Cardiac muscle cell (in vitro differentiated cells and primary cell): ENCODE measurements around the gene PRELID3B. TPM values are rescaled to one million over a fixed set of nuclear protein-coding genes. Genes with fewer than 3 reads are reported as not detected.
A peak's percentile ranks its signal among the peaks of the same experiment; 100 is the strongest.

Experiments used
- DNase-seq, 2 donors: peaks; one replicate each; pipeline versions ENCODE4 v3.0.0 to v3.0.0-alpha.2; 2010 to 2017; ENCODE audit warnings: low read depth in 1 of 2, low spot score in 1 of 2
- H3K27ac ChIP-seq: fragments of 200-600 bp; sonication (generic); 2 replicates; pipeline ENCODE4 v1.5.1; 2016
- H3K27me3 ChIP-seq: fragments of 200-600 bp; sonication (generic); 2 replicates; pipeline ENCODE4 v1.6.0; 2016; ENCODE audit warnings: control low read depth
- H3K36me3 ChIP-seq: fragments of 200-600 bp; sonication (generic); 2 replicates; pipeline ENCODE4 v1.5.1; 2016; ENCODE audit warnings: control low read depth
- H3K4me1 ChIP-seq: fragments of 200-600 bp; sonication (generic); 2 replicates; pipeline ENCODE4 v1.8.1; 2017; ENCODE audit warnings: low read depth, mild to moderate bottlenecking, mixed run types
- H3K4me3 ChIP-seq: fragments of 200-600 bp; sonication (generic); 2 replicates; pipeline ENCODE4 v1.5.1; 2016; ENCODE audit warnings: mild to moderate bottlenecking
- H3K9me3 ChIP-seq: fragments of 200-600 bp; sonication (generic); 2 replicates; pipeline ENCODE4 v1.5.1; 2017; ENCODE audit warnings: low read depth, mild to moderate bottlenecking, control low read depth
- polyA plus RNA-seq: library from polyadenylated mRNA; unstranded; fragments of >200 nt; fragmentation: Nextera tagmentation; extraction: Ambion mirVana; gene quantifications from 2 replicates; pipeline ENCODE4 v1.2.1, GENCODE V29; 2016
- total RNA-seq: library from RNA; depleted of rRNA; stranded (reverse); fragments of >200 nt; gene quantifications from 2 replicates; pipeline ENCODE4 v1.2.3, GENCODE V29; 2016
- TF ChIP-seq, protein P1 (sequence below): IDR thresholded peaks from 2 replicates; pipeline ENCODE4 v1.5.1; 2012; ENCODE audit warnings: low read depth, mild to moderate bottlenecking, low read length

The PRELID3B gene
- total and polyA plus RNA-seq, 2 experiments from 2014 or later = 30.0 to 40.9 TPM

DNA sequence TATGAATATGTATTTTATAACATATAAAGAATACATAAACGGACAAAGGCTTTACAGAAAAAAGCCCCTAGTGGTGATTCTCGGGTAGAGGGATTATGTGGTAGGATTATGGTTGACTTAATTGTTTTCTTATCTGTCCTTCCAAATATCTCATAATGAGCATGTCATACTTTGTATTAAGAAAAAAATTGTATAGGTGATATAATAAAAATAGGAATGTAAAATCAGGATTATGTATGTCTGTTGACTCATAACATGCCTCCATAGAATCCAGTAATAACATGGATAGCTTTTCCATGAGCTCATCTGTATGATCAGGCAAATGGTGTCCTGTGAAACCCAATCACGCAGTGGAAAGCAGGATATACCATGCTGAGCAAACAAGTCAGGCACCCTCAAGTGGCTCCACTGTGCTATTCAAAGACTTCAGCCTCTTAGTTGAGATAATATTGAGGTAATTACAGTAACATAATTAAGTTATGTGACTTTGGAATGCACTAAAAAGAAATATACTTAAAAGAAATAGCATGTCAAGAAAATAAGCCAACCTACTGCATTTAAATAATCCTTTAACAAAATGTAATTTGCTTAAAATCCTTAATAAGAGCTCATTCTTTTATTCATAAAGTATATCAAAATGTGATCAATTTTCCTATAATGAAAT is 39.6 kb upstream of the PRELID3B start:
- H3K27ac ChIP-seq = no peak overlapping the region
- H3K9me3 ChIP-seq = no peaks in the 10 kb centered on the region
- DNase-seq = peak in 1 of 2 donors; percentile 12
- no peaks in the 10 kb centered on the region for H3K4me1 ChIP-seq
- no peak overlapping the region for H3K4me3 ChIP-seq
- H3K36me3 ChIP-seq = no peaks in the 10 kb centered on the region
- TF ChIP-seq, protein P1, sequence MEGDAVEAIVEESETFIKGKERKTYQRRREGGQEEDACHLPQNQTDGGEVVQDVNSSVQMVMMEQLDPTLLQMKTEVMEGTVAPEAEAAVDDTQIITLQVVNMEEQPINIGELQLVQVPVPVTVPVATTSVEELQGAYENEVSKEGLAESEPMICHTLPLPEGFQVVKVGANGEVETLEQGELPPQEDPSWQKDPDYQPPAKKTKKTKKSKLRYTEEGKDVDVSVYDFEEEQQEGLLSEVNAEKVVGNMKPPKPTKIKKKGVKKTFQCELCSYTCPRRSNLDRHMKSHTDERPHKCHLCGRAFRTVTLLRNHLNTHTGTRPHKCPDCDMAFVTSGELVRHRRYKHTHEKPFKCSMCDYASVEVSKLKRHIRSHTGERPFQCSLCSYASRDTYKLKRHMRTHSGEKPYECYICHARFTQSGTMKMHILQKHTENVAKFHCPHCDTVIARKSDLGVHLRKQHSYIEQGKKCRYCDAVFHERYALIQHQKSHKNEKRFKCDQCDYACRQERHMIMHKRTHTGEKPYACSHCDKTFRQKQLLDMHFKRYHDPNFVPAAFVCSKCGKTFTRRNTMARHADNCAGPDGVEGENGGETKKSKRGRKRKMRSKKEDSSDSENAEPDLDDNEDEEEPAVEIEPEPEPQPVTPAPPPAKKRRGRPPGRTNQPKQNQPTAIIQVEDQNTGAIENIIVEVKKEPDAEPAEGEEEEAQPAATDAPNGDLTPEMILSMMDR = peak; percentile 39
- peaks cover 2% of the 10 kb centered on the region for H3K27me3 ChIP-seq

DNA sequence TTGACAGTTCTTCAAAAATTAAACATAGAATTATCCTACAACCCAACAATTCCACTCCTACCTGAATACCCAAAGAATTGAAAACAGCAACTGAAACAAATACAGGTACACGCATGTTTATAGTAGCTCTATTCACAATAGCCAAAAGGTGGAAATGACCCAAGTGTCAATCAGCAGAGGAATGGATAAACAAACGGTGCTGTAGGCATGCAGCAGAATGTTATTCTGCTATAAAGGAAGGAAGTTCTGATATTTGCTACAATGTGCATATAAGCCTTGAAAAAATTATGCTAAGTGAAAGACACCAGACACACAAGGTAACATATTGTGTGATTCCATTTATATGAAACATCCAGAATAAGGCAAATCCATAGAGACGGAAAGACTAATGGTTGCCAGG is 38.5 kb upstream of the PRELID3B start:
- Histone ChIP-seq H3K27me3 (peaks cover 2% of the 10 kb centered on the region), H3K4me1 (no peaks in the 10 kb centered on the region), H3K4me3 (no peak overlapping the region), H3K9me3 (no peaks in the 10 kb centered on the region), H3K27ac (no peak overlapping the region), H3K36me3 (no peaks in the 10 kb centered on the region)
- TF ChIP-seq, protein P1 = no peak
- no peak for DNase-seq

DNA sequence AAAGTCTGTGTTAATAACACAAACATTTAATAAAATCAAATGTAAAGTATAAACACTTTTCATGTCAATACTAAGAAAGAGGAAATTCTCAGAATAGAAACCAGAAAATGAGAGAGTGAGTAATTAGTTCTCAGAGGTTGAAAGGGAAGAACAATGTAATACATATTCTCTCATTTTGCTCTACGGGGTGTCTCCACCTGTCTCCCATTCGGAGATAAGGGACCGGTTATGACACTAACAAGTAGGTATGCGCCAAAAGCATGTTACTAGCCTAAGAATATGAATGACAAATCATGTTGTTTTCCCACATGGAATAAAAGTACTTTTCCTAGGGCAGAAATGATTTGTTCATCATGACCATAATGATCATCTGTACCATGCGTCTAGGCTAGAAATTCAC is 35.6 kb upstream of the PRELID3B start:
- H3K27ac ChIP-seq = no peak overlapping the region
- DNase-seq = no peak
- no peak overlapping the region for H3K4me3 ChIP-seq
- TF ChIP-seq, protein P1 = no peak
- H3K9me3 ChIP-seq = no peaks in the 10 kb centered on the region
- peaks cover 9% of the 10 kb centered on the region for H3K27me3 ChIP-seq
- peaks cover 18% of the 10 kb centered on the region for H3K4me1 ChIP-seq
- H3K36me3 ChIP-seq = no peaks in the 10 kb centered on the region

DNA sequence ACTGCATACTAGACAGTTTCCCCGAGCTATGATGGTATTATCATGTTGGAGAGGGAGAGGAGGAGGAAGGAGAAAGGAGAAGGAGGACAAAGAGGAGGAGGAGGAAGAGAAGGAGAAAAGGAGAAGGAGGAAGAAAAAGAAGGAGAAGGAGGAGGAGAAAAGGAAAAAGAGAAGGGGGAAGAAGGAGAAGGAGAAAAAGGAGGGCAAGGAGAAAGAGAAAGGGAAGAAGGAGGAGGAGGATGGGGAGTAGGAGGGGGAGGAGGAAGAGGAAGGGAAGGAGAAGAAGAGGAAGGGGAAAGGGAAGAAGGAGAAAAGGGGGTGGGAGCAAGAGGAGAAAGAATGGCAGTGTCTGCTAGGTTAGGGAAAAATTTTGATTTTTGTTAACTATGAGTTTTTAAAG is 35.1 kb upstream of the PRELID3B start:
- Histone ChIP-seq H3K27me3 (peaks cover 9% of the 10 kb centered on the region), H3K4me1 (peaks cover 24% of the 10 kb centered on the region), H3K4me3 (no peak overlapping the region), H3K27ac (no peak overlapping the region), H3K9me3 (no peaks in the 10 kb centered on the region), H3K36me3 (no peaks in the 10 kb centered on the region)
- no peak for DNase-seq
- TF ChIP-seq, protein P1 = no peak

DNA sequence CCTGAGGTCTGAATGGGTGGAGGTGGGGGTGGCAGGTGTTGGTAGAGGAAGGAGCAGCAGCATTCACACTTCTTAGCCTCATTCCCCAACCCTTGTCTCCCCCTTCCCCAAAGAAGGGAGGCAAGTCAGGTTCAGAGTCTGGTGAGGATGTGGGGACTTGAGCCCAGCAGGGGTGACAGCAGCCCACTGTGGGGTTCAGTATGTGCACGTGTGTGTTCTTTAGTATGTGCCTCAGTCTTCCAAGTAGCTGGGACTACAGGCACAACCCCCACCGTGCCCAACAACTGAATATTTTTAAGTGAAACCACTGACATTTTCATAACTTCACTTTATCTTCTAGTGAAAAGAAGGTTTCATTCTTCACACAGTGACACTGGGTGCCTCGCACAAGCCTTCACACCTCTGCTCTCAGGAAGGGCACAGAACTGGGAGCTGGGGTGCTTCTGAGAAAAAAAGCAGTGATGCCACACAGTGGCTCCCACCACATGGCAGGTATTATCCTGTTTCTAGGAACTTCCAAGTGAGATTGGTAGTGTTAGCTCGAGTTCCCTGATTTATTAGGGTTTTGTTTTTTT is 33.4 kb upstream of the PRELID3B start:
- Histone ChIP-seq H3K4me1 (peaks cover 26% of the 10 kb centered on the region), H3K27ac (no peak overlapping the region), H3K9me3 (no peaks in the 10 kb centered on the region), H3K36me3 (no peaks in the 10 kb centered on the region), H3K4me3 (no peak overlapping the region), H3K27me3 (peaks cover 9% of the 10 kb centered on the region)
- TF ChIP-seq, protein P1 = no peak
- no peak for DNase-seq
